GM12878 (cell line): ENCODE measurements around the gene MAML3. TPM values are rescaled to one million over a fixed set of nuclear protein-coding genes. Genes with fewer than 3 reads are reported as not detected.

ENCODE experiments used
- ATAC-seq: fragments of 200-7000 bp; cut with Tn5 transposase; 3 replicates; pipeline ENCODE4 v1.9.1; 2020; ENCODE audit warnings: mild to moderate bottlenecking, moderate library complexity
- BruUV-seq: library from RNA; stranded (reverse); fragments of 400-500 nt; replicated peaks from 2 replicates; lab custom pipeline; 2021; lab: Mats Ljungman, UMichigan
- CTCF ChIA-PET: fragments of 300-600 bp; sonication (Branson Sonifier 250); formaldehyde crosslinking; extraction: SDS; loops from one replicate; lab custom pipeline; 2021; ENCODE audit warnings: inconsistent platforms; lab: Yijun Ruan, JAX
- POLR2A ChIA-PET: fragments of 350-600 bp; formaldehyde crosslinking; extraction: SDS; loops from one replicate; lab custom pipeline; 2021; ENCODE audit warnings: inconsistent platforms; lab: Charles Lee
- RAD21 ChIA-PET: fragments of 300-600 bp; sonication (Branson Sonifier 250); formaldehyde crosslinking; loops from one replicate; lab custom pipeline; 2023; ENCODE audit warnings: antibody characterized with exemption; ENCODE audit not compliant: unreplicated experiment; lab: Charles Lee
- SMC1A ChIA-PET: fragments of 300-600 bp; sonication (Branson Sonifier 250); formaldehyde crosslinking; loops from one replicate; lab custom pipeline; 2023; ENCODE audit not compliant: unreplicated experiment, uncharacterized antibody; lab: Charles Lee
- DNase-seq: peaks from one replicate; pipeline ENCODE4 v3.0.0-alpha.2; 2011; ENCODE audit warnings: low read depth, low spot score
- FAIRE-seq: peaks from 3 replicates; lab custom pipeline; 2011; peaks lifted over from hg19 to GRCh38; lab: Jason Lieb, UNC
- H2AFZ ChIP-seq: 2 replicates; pipeline ENCODE4 v1.6.0; 2011; ENCODE audit warnings: low read depth, low read length, control low read depth; ENCODE audit not compliant: control insufficient read depth
- H3K27ac ChIP-seq: 2 replicates; pipeline ENCODE4 v1.5.1; 2011; ENCODE audit warnings: control low read depth; ENCODE audit not compliant: control insufficient read depth, insufficient read depth
- H3K27me3 ChIP-seq, 2 experiments: replicated peaks in 1 of 2; 2 replicates each; pipeline versions ENCODE4 v1.6.0 to v1.6.1; 2011; ENCODE audit warnings: low read length in 1 of 2; ENCODE audit not compliant: control insufficient read depth in 2 of 2, insufficient read depth in 2 of 2
- H3K36me3 ChIP-seq, 2 experiments: 2 replicates each; pipeline ENCODE4 v1.5.1; 2011; ENCODE audit warnings: low read length in 1 of 2; ENCODE audit not compliant: control insufficient read depth in 2 of 2, insufficient read depth in 2 of 2
- H3K4me1 ChIP-seq: 2 replicates; pipeline ENCODE4 v1.6.1; 2011; ENCODE audit warnings: mild to moderate bottlenecking, low read length, moderate library complexity, mixed read lengths; ENCODE audit not compliant: control insufficient read depth, insufficient read depth
- H3K4me2 ChIP-seq: 2 replicates; pipeline ENCODE4 v1.6.0; 2011; ENCODE audit warnings: control low read depth; ENCODE audit not compliant: control insufficient read depth, insufficient read depth
- H3K4me3 ChIP-seq: fragments of 200-600 bp; sonication (generic); 2 replicates; pipeline ENCODE4 v1.5.1; 2016
- H3K79me2 ChIP-seq: 2 replicates; pipeline ENCODE4 v1.6.0; 2011; ENCODE audit warnings: low read length; ENCODE audit not compliant: control insufficient read depth, insufficient read depth
- H3K9ac ChIP-seq: 2 replicates; pipeline ENCODE4 v1.8.0; 2011; ENCODE audit warnings: low read length, control low read depth, mixed read lengths; ENCODE audit not compliant: control insufficient read depth, insufficient read depth
- H3K9me3 ChIP-seq: replicated peaks from 3 replicates; pipeline ENCODE4 v1.5.1; 2011; ENCODE audit warnings: mild to moderate bottlenecking, low read length; ENCODE audit not compliant: control insufficient read depth, insufficient read depth
- H4K20me1 ChIP-seq: 2 replicates; pipeline ENCODE4 v1.6.0; 2011; ENCODE audit not compliant: control insufficient read depth, insufficient read depth
- CHD2 ChIP-seq: IDR thresholded peaks from 2 replicates; pipeline ENCODE4 v1.6.1; 2011; ENCODE audit warnings: low read depth, low read length, improper control_type of control experiment, borderline replicate concordance
- CREM ChIP-seq: IDR thresholded peaks from 2 replicates; pipeline ENCODE4 v1.6.1; 2014; ENCODE audit warnings: antibody characterized with exemption, low read depth
- RBBP5 ChIP-seq: fragments of 200-600 bp; sonication (generic); conservative IDR thresholded peaks from 2 replicates; pipeline ENCODE4 v1.6.1; 2016
- RCOR1 ChIP-seq: conservative IDR thresholded peaks from 2 replicates; pipeline ENCODE4 v1.6.1; 2012; ENCODE audit warnings: low read depth, low read length, improper control_type of control experiment
- WGBS: methylation state at CpG from one replicate; pipeline ENCODE4 v1.1.6; 2016; ENCODE audit warnings: low lambda C conversion rate; ENCODE audit not compliant: insufficient replicate concordance, insufficient coverage; ENCODE audit errors: missing lambda C conversion rate; 5-methylcytosine and 5-hydroxymethylcytosine counted together
- in situ Hi-C: fragments of 300-500 bp; cut with MboI; formaldehyde crosslinking; loops from 9 replicates; pipeline ENCODE4 v1.14.3; 2018; ENCODE audit warnings: mixed read lengths
- intact Hi-C: fragments of 100-400 bp; cut with micrococcal nuclease; formaldehyde crosslinking; loops from one replicate; pipeline ENCODE4 v1.14.2; 2022; ENCODE audit not compliant: unreplicated experiment
- polyA plus RNA-seq, 11 experiments: library from polyadenylated mRNA; depleted of rRNA in 4 of 11; unstranded in 6 of 11; stranded (reverse) in 5 of 11; fragments of >200 nt; fragmentation: Nextera tagmentation in 4 of 11; fragmentation: Illumina TruSeq in 1 of 11; extraction: Ambion mirVana in 4 of 11; extraction: Trizol in 1 of 11; gene quantifications; 1 replicate in 1 of 11; 2 replicates in 10 of 11; pipeline versions ENCODE4 v1.2.1 to v1.2.3, GENCODE V29; 2011 to 2016; ENCODE audit warnings: inconsistent platforms in 2 of 11, missing spikeins in 2 of 11, low read depth in 1 of 11
- total RNA-seq, 4 experiments: library from RNA; depleted of rRNA in 3 of 4; stranded (reverse); fragments of >200 nt in 3 of 4; fragmentation: Illumina TruSeq in 1 of 4; extraction: Trizol in 1 of 4; gene quantifications; 2 replicates each; pipeline versions ENCODE4 v1.2.1 to v1.2.3, GENCODE V29; 2013 to 2021
- TF ChIP-seq, protein P1 (sequence below): IDR thresholded peaks from 2 replicates; pipeline ENCODE4 v1.6.1; 2011; ENCODE audit warnings: low read depth, low read length, improper control_type of control experiment, borderline replicate concordance
- TF ChIP-seq, protein P2 (sequence below): fragments of 450-650 bp; IDR thresholded peaks from 2 replicates; pipeline ENCODE4 v1.6.1; 2018; ENCODE audit warnings: mild to moderate bottlenecking, low read depth, moderate library complexity; ENCODE audit not compliant: partially characterized antibody

Gene MAML3
- total and polyA plus RNA-seq, 10 of the 15 experiments (the other 5 are each of a cell fraction or from before 2014, with no cell fraction given) = under 0.01 to 0.53 (median 0.06) TPM; not detected in 2

DNA sequence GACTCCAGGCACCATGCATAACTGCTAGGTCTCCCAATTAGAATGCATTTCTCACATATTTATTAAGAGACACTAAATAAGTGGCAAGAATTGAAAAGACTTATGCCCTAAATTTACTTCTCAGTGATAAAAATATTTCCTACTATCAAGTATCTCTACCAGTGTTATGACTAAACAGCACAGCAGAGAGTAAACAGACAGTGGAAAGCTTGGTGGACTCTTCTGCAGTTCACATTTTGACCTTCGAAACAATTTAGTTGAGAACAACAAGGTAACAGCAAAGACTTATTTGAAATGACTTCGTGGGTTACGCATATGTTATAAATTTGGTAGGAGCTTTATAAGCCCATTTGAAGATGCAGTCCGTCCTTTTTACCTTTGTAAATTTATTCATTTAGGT lies 16.3 kb upstream of the MAML3 start:
- FAIRE-seq (no peak), DNase-seq (no peak), ATAC-seq (no peak)
- Histone ChIP-seq H3K27me3 (no peaks in the 10 kb centered on the region), H3K9ac (no peak overlapping the region), H3K9me3 (no peaks in the 10 kb centered on the region), H3K4me3 (no peak overlapping the region), H3K27ac (no peak overlapping the region), H3K4me1 (no peaks in the 10 kb centered on the region), H4K20me1 (no peaks in the 10 kb centered on the region), H3K79me2 (no peaks in the 10 kb centered on the region), H2AFZ (no peak overlapping the region), H3K4me2 (no peak overlapping the region), H3K36me3 (no peaks in the 10 kb centered on the region)
- SMC1A ChIA-PET = no interaction called here
- in situ Hi-C loops = no loop called here
- RAD21 ChIA-PET = no interaction called here
- intact Hi-C loops = no loop called here
- CTCF ChIA-PET = no interaction called here
- WGBS = 56% methylated on average over 4 of the region's 4 CpGs
- TF ChIP-seq RBBP5 (no peak), CREM (no peak), CHD2 (no peak), RCOR1 (no peak)
- TF ChIP-seq, protein P1, sequence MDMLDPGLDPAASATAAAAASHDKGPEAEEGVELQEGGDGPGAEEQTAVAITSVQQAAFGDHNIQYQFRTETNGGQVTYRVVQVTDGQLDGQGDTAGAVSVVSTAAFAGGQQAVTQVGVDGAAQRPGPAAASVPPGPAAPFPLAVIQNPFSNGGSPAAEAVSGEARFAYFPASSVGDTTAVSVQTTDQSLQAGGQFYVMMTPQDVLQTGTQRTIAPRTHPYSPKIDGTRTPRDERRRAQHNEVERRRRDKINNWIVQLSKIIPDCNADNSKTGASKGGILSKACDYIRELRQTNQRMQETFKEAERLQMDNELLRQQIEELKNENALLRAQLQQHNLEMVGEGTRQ = no peak
- TF ChIP-seq, protein P2, sequence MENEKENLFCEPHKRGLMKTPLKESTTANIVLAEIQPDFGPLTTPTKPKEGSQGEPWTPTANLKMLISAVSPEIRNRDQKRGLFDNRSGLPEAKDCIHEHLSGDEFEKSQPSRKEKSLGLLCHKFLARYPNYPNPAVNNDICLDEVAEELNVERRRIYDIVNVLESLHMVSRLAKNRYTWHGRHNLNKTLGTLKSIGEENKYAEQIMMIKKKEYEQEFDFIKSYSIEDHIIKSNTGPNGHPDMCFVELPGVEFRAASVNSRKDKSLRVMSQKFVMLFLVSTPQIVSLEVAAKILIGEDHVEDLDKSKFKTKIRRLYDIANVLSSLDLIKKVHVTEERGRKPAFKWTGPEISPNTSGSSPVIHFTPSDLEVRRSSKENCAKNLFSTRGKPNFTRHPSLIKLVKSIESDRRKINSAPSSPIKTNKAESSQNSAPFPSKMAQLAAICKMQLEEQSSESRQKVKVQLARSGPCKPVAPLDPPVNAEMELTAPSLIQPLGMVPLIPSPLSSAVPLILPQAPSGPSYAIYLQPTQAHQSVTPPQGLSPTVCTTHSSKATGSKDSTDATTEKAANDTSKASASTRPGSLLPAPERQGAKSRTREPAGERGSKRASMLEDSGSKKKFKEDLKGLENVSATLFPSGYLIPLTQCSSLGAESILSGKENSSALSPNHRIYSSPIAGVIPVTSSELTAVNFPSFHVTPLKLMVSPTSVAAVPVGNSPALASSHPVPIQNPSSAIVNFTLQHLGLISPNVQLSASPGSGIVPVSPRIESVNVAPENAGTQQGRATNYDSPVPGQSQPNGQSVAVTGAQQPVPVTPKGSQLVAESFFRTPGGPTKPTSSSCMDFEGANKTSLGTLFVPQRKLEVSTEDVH = no peak
- POLR2A ChIA-PET = no interaction called here
- no TSS peak for BruUV-seq
